HG02852 (cell line): Measurements from ENCODE around the gene ASPRV1.
"Not testable (repeated sequence)": the region's sequence is repeated elsewhere in the genome, so short reads cannot be mapped to it uniquely, and the experiment has no call there.

ENCODE experiments used
- ATAC-seq: cut with Tn5 transposase; IDR thresholded peaks from one replicate; pipeline ENCODE4 v1.9.1; 2021; ENCODE audit warnings: mild to moderate bottlenecking, moderate library complexity; ENCODE audit not compliant: unreplicated experiment

The ASPRV1 gene

GRCh38 chr2:69961496-69961895 is at the start of gene ASPRV1:
Gene ASPRV1 (minus strand): TSS chr2:69961631. CDS start chr2:69961436, 195 bp downstream.
- ATAC-seq, result no peak

GRCh38 chr2:70010576-70011111 is 49.2 kb upstream of the ASPRV1 start:
- no peak for ATAC-seq

- ATAC-seq, result no peak
These were observed 48.5 kb upstream of the ASPRV1 start for GRCh38 chr2:70009762-70010575.

- ATAC-seq, result no peak
These were observed 46.9 kb upstream of the ASPRV1 start for GRCh38 chr2:70008290-70008689.

DNA sequence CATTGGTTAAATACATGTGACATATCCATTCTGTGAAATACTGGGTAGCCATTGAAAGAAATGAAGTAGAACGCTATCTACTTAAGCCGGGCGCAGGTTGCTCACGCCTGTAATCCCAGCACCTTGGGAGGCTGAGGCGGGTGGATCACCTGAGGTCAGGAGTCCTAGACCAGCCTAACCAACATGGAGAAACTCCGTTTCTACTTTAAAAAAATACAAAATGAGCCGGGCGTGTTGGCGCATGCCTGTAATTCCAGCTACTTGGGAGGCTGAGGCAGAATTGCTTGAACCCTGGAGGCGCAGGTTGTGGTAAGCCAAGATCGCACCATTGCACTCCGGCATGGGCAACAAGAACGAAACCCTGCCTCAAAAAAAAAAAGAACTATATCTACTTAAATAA is 45.7 kb upstream of the ASPRV1 start:
- no peak for ATAC-seq

GRCh38 chr2:70006447-70006784 is 45.0 kb upstream of the ASPRV1 start:
- no peak for ATAC-seq

DNA sequence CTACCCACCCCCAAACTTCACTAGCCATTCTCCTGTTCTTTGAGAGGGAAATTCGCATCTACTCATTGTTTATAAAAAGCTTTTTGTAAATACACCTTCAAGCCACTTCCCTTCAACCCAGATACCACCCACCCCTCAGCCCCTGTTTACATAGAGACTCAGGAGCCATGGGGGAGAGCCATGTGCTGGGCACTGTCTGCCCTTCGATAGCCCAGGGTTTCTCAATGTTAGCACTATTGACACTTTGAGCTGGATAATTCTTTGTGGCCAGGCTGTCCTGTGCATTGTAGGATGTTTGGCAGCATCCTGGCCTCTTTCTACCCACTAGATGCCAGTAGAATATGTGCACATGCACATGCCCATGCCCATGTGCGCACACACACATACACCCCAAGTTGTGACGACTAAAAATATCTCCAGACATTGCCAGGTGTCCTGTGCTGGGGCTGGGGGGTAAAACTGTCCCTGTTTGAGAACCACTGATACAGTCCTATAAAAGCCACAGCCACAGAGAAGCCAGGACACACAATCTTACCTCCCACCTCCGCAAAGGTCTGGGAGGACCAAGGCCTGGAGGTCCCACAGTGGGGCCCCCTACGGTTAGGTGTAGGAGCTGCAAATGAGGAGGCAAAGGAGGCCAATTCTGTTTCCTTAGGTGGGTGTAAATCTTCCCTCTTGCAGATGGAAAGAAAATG is 44.5 kb upstream of the ASPRV1 start:
- ATAC-seq, result no peak

- no peak for ATAC-seq
These were observed 43.8 kb upstream of the ASPRV1 start for GRCh38 chr2:70005216-70005615.

- ATAC-seq, result no peak
These were observed 41.8 kb upstream of the ASPRV1 start for GRCh38 chr2:70003093-70003830.

DNA sequence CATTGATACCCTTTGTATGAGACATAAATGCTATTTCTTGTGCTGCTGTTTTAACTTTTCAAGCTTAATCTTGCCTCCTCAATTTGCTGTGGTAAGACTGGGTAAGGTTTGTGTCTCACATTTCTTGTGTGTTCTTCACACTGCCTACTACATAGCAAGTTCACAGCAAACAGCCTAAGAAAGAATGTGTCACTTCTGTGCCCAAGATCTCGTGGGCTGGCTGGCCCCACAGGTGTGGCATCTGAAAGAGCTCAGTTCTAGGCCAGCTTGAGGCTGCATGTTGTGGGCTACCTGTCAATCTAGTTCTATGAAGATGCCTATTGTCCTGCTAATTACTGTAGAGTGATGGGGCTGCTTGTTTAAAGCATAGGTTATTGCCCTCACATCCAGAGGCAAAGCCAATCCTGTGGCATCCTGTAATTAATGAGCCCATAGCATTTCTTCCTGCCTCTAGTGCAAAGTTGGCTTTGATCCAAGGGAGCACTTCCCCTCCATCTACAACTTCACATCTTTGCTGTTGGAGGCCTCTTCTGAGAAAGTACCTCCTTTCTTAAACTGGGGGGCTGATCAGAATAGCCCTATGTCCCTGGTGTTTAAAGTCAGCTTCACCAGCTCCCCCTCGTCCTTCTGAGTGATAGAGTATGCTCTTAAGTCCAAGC is 40.9 kb upstream of the ASPRV1 start:
- ATAC-seq, result no peak

GRCh38 chr2:70000529-70000928 is 39.1 kb upstream of the ASPRV1 start:
- not testable (repeated sequence) for ATAC-seq

GRCh38 chr2:69998761-69999160 is 37.3 kb upstream of the ASPRV1 start:
- no peak for ATAC-seq

DNA sequence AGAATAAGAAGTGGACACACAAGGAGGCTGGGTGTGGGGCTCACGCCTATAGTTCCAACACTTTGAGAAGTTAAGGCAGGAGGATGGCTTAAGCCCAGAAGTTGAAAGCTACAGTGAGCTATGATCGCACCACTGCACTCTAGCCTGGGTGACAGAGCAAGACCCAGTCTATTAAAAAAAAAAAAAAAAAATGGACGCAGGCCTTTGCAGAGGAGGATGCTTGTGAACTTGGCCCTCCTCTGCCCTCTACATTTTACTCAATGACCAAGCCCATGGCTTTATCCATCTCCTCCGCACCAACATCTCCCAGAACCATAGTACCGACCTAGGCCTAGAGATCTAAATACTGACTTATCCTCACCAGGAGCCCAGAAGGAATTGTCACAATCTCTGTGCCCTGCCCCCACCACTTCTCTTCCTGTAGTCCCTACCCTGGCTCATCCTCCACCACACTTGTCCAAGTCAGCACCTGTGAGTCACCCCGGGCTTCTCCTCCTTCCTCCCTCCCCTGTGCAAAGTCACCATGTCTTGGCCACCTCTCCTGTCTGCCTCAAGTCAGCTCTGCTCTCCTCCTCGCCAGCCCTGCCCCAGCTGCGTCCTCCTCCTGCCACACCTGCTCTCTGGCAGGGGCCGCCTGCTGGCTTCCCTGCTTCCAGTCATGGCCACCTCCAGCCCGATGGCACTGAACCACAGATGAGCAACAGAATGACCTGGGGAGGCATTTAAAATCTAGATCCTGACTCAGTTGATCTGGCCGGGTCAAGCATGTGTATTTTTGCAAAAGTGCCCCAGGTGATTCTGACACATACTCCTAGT is 35.8 kb upstream of the ASPRV1 start:
- no peak for ATAC-seq

DNA sequence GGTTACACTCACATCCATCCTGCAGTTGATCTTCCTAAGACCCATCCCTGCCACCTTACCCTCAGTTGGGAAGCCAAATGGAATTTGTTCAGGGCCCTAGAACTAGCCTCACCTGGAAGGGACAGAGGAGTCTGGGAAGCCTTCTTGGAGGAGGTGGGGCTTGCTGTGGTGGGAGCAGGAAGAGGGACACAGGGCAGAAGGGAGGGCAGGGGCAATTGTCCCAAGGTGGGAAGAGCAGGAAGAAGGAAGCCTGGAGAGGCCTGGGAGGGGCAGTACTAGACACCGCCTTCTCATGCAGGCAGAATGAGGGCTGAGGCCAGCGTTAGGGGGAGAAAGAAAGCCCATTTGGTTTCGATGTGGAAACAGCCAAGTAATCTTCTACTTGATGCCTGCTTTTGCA is 34.1 kb upstream of the ASPRV1 start:
- no peak for ATAC-seq

DNA sequence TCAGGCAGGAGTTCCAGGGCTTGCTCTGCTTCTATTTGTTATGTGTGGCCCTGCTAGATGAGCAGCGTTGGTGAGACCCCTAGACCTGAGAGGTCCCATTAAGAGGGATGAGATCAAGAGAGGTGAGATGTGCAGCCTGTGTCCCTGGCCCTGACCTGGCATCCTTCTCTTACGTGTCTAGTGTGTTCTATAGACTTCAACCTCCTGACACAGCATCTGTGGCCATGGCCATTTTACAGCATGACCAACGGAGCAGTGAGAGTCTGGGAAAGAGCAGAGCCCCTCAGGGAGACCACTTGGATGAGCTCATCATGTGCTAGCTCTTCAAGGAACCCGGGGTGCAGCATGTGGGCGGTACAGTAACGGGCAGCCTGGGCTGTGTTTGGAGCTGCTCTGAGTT is 32.7 kb upstream of the ASPRV1 start:
- ATAC-seq, result no peak

- no peak for ATAC-seq
These were observed 32.3 kb upstream of the ASPRV1 start for GRCh38 chr2:69993708-69994107.

DNA sequence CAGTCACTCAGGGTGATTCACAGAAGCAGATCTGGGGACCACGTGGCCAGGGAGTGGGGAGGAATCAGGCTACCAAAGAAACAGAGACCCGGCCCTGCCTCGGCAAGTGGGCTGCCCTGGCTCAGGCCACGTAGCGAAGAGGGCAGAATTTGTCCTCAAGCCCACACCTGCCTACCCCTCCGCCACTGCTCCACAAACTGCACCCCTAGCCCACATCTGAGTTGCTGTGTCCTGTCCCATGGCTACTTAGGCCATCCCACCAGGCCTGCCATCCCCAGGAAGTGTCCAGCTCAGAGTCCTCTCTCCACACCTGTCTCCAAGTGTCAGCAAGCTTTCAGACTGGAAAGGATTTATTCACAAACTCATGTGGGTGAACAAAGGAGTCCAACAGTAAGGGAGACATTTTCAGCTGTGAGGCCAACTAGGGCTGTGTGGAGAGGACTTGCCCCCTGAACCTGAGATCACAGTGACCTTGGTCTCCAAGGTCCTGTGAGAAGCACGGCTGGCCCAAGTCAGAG is 31.7 kb upstream of the ASPRV1 start:
- ATAC-seq, result no peak

DNA sequence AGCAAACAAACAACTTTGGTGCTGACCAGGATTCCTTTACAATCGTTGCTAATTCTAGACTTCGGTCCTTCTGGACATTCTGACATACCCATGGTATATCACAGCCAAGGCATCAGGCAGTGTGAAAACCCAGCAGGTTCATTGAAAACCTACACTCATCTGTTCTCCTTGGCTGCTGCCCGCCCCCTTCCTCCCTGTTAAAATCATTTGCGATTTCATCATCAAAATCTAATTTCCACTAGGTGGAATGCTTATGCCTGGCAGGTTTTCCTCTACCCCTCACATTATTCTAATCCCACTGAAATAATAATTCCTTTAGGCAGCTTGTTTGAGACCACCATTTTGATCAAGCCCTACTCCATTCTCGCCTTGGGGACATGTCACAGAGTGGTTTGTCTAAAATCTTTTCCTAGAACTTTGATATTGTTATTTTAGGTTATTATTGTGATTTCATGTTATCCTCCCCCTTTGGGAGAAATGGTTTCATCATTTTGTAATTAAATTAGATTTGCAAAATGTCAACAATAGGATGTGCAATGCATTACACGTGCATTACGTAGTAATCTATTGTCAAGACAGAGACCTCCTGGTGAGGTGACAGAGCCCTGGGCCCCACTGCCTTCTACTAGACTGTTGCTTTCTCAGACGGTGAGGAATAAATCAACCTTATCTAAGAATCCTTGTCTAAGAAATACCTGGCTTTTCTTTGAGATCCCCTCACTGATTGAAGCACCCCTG is 31.0 kb upstream of the ASPRV1 start:
- ATAC-seq, result no peak

- ATAC-seq, result no peak
These were observed 28.1 kb upstream of the ASPRV1 start for GRCh38 chr2:69989441-69990105.
